GM12875 (cell line): Measurements from ENCODE around the gene SOX6.

Experiments
- H3K4me3 ChIP-seq: one replicate; pipeline ENCODE4 v1.5.1; 2011; ENCODE audit warnings: low read depth, low read length, control low read depth
- TF ChIP-seq, protein P1 (sequence below): IDR thresholded peaks from 2 replicates; pipeline ENCODE4 v1.5.1; 2011; ENCODE audit warnings: low read depth, mild to moderate bottlenecking, control low read depth, inconsistent platforms, low read length, moderate library complexity, borderline replicate concordance; ENCODE audit not compliant: insufficient read depth

Gene SOX6

DNA sequence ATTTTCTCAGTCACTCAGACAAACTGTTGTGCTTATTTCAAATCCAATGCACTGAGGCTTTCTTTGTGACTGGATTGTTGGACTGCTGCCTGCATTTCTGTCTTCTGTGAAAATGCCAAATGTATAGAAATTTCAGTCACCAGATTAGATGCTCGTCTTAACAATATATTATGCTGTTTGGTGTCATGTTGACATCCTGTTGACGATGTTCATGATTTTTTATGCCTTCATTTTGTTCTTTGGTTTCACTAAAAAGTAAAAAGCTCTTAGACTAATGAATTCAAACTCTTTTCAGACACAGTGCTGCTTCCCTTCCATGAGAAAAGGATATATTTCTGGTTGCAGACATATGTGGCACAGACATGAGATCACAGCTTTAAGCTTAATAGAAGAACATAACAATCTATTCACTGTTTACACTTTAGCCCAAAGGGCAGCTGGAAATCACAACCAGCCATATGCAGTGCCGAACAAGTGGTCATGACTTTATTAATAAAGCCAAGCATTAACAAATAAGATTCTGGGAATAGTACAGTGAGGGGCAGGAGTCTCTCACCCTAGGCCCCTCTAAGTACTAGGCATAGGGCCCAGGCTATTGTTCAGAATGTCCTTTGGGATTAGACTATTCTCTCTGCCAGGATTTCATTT lies 9.4 kb upstream of the SOX6 start:
- no peak overlapping the region for H3K4me3 ChIP-seq
- TF ChIP-seq, protein P1, sequence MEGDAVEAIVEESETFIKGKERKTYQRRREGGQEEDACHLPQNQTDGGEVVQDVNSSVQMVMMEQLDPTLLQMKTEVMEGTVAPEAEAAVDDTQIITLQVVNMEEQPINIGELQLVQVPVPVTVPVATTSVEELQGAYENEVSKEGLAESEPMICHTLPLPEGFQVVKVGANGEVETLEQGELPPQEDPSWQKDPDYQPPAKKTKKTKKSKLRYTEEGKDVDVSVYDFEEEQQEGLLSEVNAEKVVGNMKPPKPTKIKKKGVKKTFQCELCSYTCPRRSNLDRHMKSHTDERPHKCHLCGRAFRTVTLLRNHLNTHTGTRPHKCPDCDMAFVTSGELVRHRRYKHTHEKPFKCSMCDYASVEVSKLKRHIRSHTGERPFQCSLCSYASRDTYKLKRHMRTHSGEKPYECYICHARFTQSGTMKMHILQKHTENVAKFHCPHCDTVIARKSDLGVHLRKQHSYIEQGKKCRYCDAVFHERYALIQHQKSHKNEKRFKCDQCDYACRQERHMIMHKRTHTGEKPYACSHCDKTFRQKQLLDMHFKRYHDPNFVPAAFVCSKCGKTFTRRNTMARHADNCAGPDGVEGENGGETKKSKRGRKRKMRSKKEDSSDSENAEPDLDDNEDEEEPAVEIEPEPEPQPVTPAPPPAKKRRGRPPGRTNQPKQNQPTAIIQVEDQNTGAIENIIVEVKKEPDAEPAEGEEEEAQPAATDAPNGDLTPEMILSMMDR: no peak

DNA sequence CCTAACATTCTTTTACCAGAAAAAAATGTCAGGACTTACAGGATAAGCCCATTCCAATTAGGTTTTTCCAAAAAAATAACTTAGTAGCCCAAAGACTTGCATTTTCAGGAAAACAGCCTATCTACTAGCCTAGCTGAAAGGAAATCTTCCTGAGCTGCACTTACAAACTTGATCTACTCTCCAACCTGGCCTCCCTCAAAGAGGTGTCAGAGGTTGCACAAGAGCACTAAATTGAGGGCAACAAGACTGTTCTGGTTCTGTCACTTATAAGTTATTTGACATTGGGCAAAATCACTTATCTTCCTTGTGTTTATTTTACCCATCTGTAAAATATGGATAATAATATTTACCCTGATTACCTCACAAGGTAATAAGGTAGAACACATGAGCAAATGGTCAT lies 7.9 kb upstream of the SOX6 start:
- H3K4me3 ChIP-seq: no peak overlapping the region
- TF ChIP-seq, protein P1: no peak

DNA sequence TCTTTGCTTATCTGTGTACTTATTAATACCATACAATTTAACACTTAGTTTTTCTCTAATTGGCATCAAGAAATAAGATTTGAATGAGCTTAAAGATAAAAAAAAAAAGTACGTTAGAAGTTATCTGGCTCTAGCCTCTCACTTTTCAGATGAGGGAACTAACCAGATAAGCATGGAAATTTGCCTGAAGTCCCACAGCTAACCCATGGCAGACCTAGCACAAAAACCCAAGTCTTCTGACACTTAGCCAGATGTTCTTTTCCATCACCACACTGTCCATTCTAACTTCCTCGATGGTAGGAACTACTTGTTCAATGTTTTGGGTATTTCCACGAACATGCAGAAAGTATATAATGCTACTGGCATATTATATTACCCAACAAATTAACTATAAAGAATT lies 7.4 kb upstream of the SOX6 start:
- no peak overlapping the region for H3K4me3 ChIP-seq
- TF ChIP-seq, protein P1: no peak

DNA sequence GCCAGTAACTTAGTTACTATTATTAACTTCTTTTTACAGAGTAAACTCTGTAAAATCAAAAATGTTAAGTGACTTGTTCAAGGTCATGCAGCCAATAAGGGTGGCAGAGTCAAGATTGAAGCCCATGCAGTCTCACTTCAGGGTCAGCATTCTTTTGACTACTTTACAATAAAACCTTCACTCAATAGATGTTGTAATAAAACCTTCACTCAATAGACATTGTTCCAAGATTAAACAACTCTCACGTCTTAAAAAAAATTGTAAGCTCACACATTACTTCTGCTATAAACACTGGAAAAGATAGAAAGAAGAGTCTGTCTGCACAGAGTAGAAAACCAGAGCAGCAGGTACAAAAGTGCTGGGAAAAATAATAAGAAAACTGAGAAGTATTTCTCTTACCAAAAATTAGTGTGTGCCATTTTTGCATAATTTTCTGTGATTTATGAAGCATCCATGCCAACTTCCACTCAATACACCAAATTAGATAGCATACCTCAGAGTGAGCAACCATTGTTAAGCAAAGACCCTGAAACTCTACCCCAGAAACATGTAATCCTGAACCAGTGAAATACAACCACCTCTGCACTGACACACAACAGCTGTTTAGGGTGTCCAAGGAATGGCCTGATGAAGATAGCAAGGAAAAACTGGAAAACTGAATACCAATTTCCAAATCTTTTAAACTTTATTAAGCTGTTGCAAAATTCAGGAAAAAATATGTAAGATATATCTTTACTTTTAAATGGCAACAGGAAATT lies 4.9 kb upstream of the SOX6 start:
- H3K4me3 ChIP-seq: no peak overlapping the region
- TF ChIP-seq, protein P1: no peak

- H3K4me3 ChIP-seq: no peak overlapping the region
- TF ChIP-seq, protein P1: no peak
Measured at GRCh38 chr11:16359369-16359768, 3.0 kb upstream of the SOX6 start.

- TF ChIP-seq, protein P1: no peak
- H3K4me3 ChIP-seq: no peak overlapping the region
Measured at GRCh38 chr11:16358726-16359125, 2.4 kb upstream of the SOX6 start.

DNA sequence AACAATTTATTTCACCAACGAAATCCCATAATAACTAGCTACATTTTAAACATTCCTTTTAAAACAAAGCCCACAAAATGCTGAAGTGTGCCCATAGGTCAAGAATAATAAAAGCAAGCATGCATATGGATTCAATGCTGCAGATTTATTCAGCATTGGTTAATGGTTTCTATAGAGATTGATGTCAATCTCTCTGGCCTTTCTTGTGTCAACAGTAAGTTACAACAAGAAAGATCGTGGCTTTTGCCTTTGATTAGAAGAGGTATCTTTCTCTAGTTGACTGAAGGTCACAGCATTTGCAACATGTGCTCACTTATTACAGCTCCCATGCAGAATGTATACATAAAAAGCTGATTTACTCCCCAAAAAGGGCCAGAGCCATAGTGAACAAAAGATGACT lies 1.4 kb upstream of the SOX6 start:
- TF ChIP-seq, protein P1: no peak
- no peak overlapping the region for H3K4me3 ChIP-seq
